ENCODE results near the gene OSBPL6.
"Not testable (repeated sequence)": the region's sequence is repeated elsewhere in the genome, so short reads cannot be mapped to it uniquely, and the experiment has no call there.

Gene OSBPL6

GRCh38 chr2:178315488-178315948 is 121.2 kb downstream of the OSBPL6 start:
- DNase-seq (ENCODE audit: extremely low read depth, low read depth): no peak
- no peak for TF ChIP-seq CTCF (IDR thresholded peaks at IDR 0.05; ENCODE audit: low read depth, low read length)

GRCh38 chr2:178317811-178318210 is 123.5 kb downstream of the OSBPL6 start:
- no peak for DNase-seq (ENCODE audit: extremely low read depth, low read depth)

GRCh38 chr2:178320011-178320585 is 125.8 kb downstream of the OSBPL6 start:
- TF ChIP-seq CTCF (IDR thresholded peaks at IDR 0.05; ENCODE audit: low read depth, low read length): no peak
- DNase-seq (ENCODE audit: extremely low read depth, low read depth): no peak

More at GRCh38 chr2:178317811-178318210, 123.5 kb downstream of the OSBPL6 start:
- no peak for TF ChIP-seq CTCF (IDR thresholded peaks at IDR 0.05; ENCODE audit: low read depth, low read length)

- no peak for TF ChIP-seq CTCF (IDR thresholded peaks at IDR 0.05; ENCODE audit: low read depth, low read length)
- no peak for DNase-seq (ENCODE audit: extremely low read depth, low read depth)
Measured at GRCh38 chr2:178322068-178322467, 127.8 kb downstream of the OSBPL6 start.

- not testable (repeated sequence) for DNase-seq (ENCODE audit: extremely low read depth, low read depth)
Measured at GRCh38 chr2:178323331-178323730, 129.0 kb downstream of the OSBPL6 start.

- no peak for TF ChIP-seq CTCF (IDR thresholded peaks at IDR 0.05; ENCODE audit: low read depth, low read length)
- DNase-seq (ENCODE audit: extremely low read depth, low read depth): no peak
Measured at GRCh38 chr2:178324077-178324476, 129.8 kb downstream of the OSBPL6 start.

GRCh38 chr2:178325268-178325667 is 131.0 kb downstream of the OSBPL6 start:
- DNase-seq (ENCODE audit: extremely low read depth, low read depth): no peak
- no peak for TF ChIP-seq CTCF (IDR thresholded peaks at IDR 0.05; ENCODE audit: low read depth, low read length)

GRCh38 chr2:178327516-178327915 is 133.2 kb downstream of the OSBPL6 start:
- TF ChIP-seq CTCF (IDR thresholded peaks at IDR 0.05; ENCODE audit: low read depth, low read length): no peak
- DNase-seq (ENCODE audit: extremely low read depth, low read depth): no peak

Measured in AG09319 (cell line).